K562 (cell line): ENCODE results near the gene INHBE. TPM values are rescaled to one million over a fixed set of nuclear protein-coding genes. Genes with fewer than 3 reads are reported as not detected.

Source experiments
- ATAC-seq: fragments of 200-7000 bp; cut with Tn5 transposase; 3 replicates; pipeline ENCODE4 v1.9.1; 2020; ENCODE audit warnings: moderate library complexity
- BruUV-seq: library from RNA; stranded (reverse); fragments of 400-500 nt; replicated peaks from 2 replicates; lab custom pipeline; 2021; lab: Mats Ljungman, UMichigan
- CTCF ChIA-PET: fragments of 300-600 bp; formaldehyde crosslinking; extraction: SDS; loops from one replicate; lab custom pipeline; 2021; ENCODE audit warnings: low intra/inter-chr PET ratio; lab: Yijun Ruan, JAX
- POLR2A ChIA-PET: fragments of 300-600, 350-650 bp; sonication (Branson Sonifier 250); formaldehyde crosslinking; extraction: SDS; loops from one replicate; lab custom pipeline; 2021; ENCODE audit warnings: antibody characterized with exemption, inconsistent platforms; lab: Yijun Ruan, JAX
- DNase-seq, 4 experiments: peaks; one replicate each; pipeline versions ENCODE4 v3.0.0 to v3.0.0-alpha.2; 2011 to 2018; ENCODE audit warnings: low spot score in 3 of 4, mixed read lengths in 3 of 4; ENCODE audit errors: extremely low read depth in 1 of 4
- FAIRE-seq: peaks from 2 replicates; lab custom pipeline; 2011; peaks lifted over from hg19 to GRCh38; lab: Jason Lieb, UNC
- H2AFZ ChIP-seq: 2 replicates; pipeline ENCODE4 v1.6.0; 2011; ENCODE audit warnings: low read depth, low read length, control low read depth, inconsistent platforms
- H3K27ac ChIP-seq: fragments of 200-600 bp; 3 replicates; pipeline ENCODE4 v1.8.0; 2011; ENCODE audit warnings: low read depth, mild to moderate bottlenecking, control low read depth, inconsistent platforms, low read length, moderate library complexity, mixed read lengths; ENCODE audit errors: extremely low read depth
- H3K27me3 ChIP-seq, 2 experiments: fragments of 300-600 bp in 1 of 2; 2 replicates in 1 of 2; 3 replicates in 1 of 2; pipeline versions ENCODE4 v1.6.0 to v1.8.0; 2011; ENCODE audit warnings: inconsistent platforms in 2 of 2, low read length in 2 of 2, mild to moderate bottlenecking in 1 of 2, mixed read lengths in 1 of 2, moderate library complexity in 1 of 2; ENCODE audit not compliant: control insufficient read depth in 2 of 2, insufficient read depth in 2 of 2
- H3K36me3 ChIP-seq: fragments of 300-600 bp; 3 replicates; pipeline ENCODE4 v1.8.0; 2011; ENCODE audit warnings: mild to moderate bottlenecking, low read length, inconsistent platforms; ENCODE audit not compliant: control insufficient read depth, insufficient read depth
- H3K4me1 ChIP-seq, 2 experiments: fragments of 200-600 bp in 1 of 2; replicated peaks in 1 of 2; 2 replicates in 1 of 2; 3 replicates in 1 of 2; pipeline versions ENCODE4 v1.5.1 to v1.8.0; 2011; ENCODE audit warnings: inconsistent platforms in 2 of 2, low read length in 2 of 2, mild to moderate bottlenecking in 1 of 2, mixed read lengths in 1 of 2, moderate library complexity in 1 of 2; ENCODE audit not compliant: control insufficient read depth in 2 of 2, insufficient read depth in 2 of 2
- H3K4me2 ChIP-seq: 2 replicates; pipeline ENCODE4 v1.6.1; 2011; ENCODE audit warnings: low read length, control low read depth, inconsistent platforms, mixed read lengths; ENCODE audit not compliant: insufficient read depth
- H3K4me3 ChIP-seq: fragments of 200-600 bp; sonication (generic), shearing (Covaris generic); 2 replicates; pipeline ENCODE4 v1.5.1; 2016; ENCODE audit warnings: control low read depth, inconsistent platforms
- H3K79me2 ChIP-seq: fragments of 200-600 bp; 3 replicates; pipeline ENCODE4 v1.8.0; 2011; ENCODE audit warnings: low read length, inconsistent platforms; ENCODE audit not compliant: control insufficient read depth, insufficient read depth
- H3K9ac ChIP-seq, 2 experiments: 2 replicates each; pipeline versions ENCODE4 v1.6.0 to v1.6.1; 2011; ENCODE audit warnings: low read depth in 2 of 2, low read length in 2 of 2, control low read depth in 1 of 2, inconsistent platforms in 1 of 2, mild to moderate bottlenecking in 1 of 2, mixed read lengths in 1 of 2; ENCODE audit not compliant: insufficient read depth in 1 of 2
- H3K9me1 ChIP-seq: one replicate; pipeline ENCODE4 v1.6.0; 2011; ENCODE audit warnings: inconsistent platforms, mild to moderate bottlenecking, low read length, moderate library complexity; ENCODE audit not compliant: control insufficient read depth, insufficient read depth
- H3K9me3 ChIP-seq: replicated peaks from 2 replicates; pipeline ENCODE4 v1.5.1; 2011; ENCODE audit warnings: low read depth, low read length, inconsistent platforms; ENCODE audit not compliant: control insufficient read depth, insufficient read depth
- H4K20me1 ChIP-seq: replicated peaks from 2 replicates; pipeline ENCODE4 v1.6.1; 2011; ENCODE audit warnings: low read length, inconsistent platforms, mixed read lengths; ENCODE audit not compliant: control insufficient read depth, insufficient read depth
- ADNP ChIP-seq: fragments of 200-800 bp; sonication (Bioruptor generic); IDR thresholded peaks from 2 replicates; pipeline ENCODE4 v1.6.1; 2016; ENCODE audit warnings: missing genetic modification characterization, missing compliant biosample characterization
- ATF4 ChIP-seq: fragments of 450-650 bp; formaldehyde crosslinking; IDR thresholded peaks from 2 replicates; pipeline ENCODE4 v1.4.0; 2022; ENCODE audit warnings: mild to moderate bottlenecking, moderate library complexity
- BRD4 ChIP-seq: fragments of 200-600 bp; sonication (generic); IDR thresholded peaks from 2 replicates; pipeline ENCODE4 v1.6.1; 2017; ENCODE audit warnings: inconsistent platforms
- CHD1 ChIP-seq: fragments of 200-600 bp; sonication (generic); IDR thresholded peaks from one replicate; pipeline ENCODE4 v1.6.1; 2012; ENCODE audit warnings: mild to moderate bottlenecking, moderate library complexity, low read length, inconsistent platforms
- GATA2 ChIP-seq: sonication (generic); formaldehyde crosslinking; IDR thresholded peaks from 2 replicates; pipeline ENCODE4 v1.4.0; 2020; ENCODE audit warnings: mild to moderate bottlenecking, missing genetic modification reagents
- MTA3 ChIP-seq: fragments of 450-650 bp; formaldehyde crosslinking; IDR thresholded peaks from 2 replicates; pipeline ENCODE4 v1.6.1; 2017; ENCODE audit warnings: mild to moderate bottlenecking, borderline replicate concordance
- MXI1 ChIP-seq: IDR thresholded peaks from 2 replicates; pipeline ENCODE4 v1.6.1; 2011; ENCODE audit warnings: low read depth, mild to moderate bottlenecking, improper control_type of control experiment, low read length
- POLR2G ChIP-seq: fragments of 200-400 bp; formaldehyde crosslinking; IDR thresholded peaks from 2 replicates; pipeline ENCODE4 v1.6.1; 2017; ENCODE audit warnings: low read depth, mild to moderate bottlenecking, antibody characterized with exemption, low read length, moderate library complexity
- SRSF9 ChIP-seq: fragments of 200-400 bp; formaldehyde crosslinking; IDR thresholded peaks from 2 replicates; pipeline ENCODE4 v1.6.1; 2017; ENCODE audit warnings: low read depth, low read length, borderline replicate concordance
- STAT5B ChIP-seq: fragments of 250-450 bp; sonication (Bioruptor Pico); IDR thresholded peaks from 2 replicates; pipeline ENCODE4 v1.8.0; 2021; ENCODE audit warnings: mild to moderate bottlenecking, inconsistent platforms
- ZNF146 ChIP-seq: IDR thresholded peaks from one replicate; pipeline ENCODE4 v1.6.1; 2018; ENCODE audit warnings: missing compliant biosample characterization; ENCODE audit not compliant: unreplicated experiment
- ZNF354B ChIP-seq: fragments of 250-450 bp; sonication (Bioruptor Pico); IDR thresholded peaks from 2 replicates; pipeline ENCODE4 v1.4.0; 2020
- ZNF444 ChIP-seq: fragments of 250-450 bp; sonication (Bioruptor Pico); IDR thresholded peaks from 2 replicates; pipeline ENCODE4 v1.4.0; 2020; ENCODE audit warnings: mild to moderate bottlenecking, moderate library complexity
- ZNF76 ChIP-seq: fragments of 250-450 bp; sonication (Bioruptor Pico); IDR thresholded peaks from 2 replicates; pipeline ENCODE4 v1.4.0; 2020; ENCODE audit warnings: mild to moderate bottlenecking, moderate library complexity, borderline replicate concordance
- WGBS: fragments of 100-300 bp; shearing (Covaris generic); methylation state at CpG from one replicate; pipeline ENCODE4 v1.1.6; 2016; ENCODE audit warnings: low coverage, mixed read lengths; ENCODE audit not compliant: insufficient coverage; ENCODE audit errors: missing lambda C conversion rate; 5-methylcytosine and 5-hydroxymethylcytosine counted together
- in situ Hi-C: fragments of 300-500 bp; cut with MboI; formaldehyde crosslinking; loops from 4 replicates; pipeline ENCODE4 v1.15.0; 2018; ENCODE audit warnings: inconsistent platforms, mixed read lengths
- intact Hi-C: fragments of 100-400 bp; cut with micrococcal nuclease; formaldehyde crosslinking; loops from 2 replicates; pipeline ENCODE4 v1.14.2; 2022
- polyA plus RNA-seq, 8 experiments: library from polyadenylated mRNA; depleted of rRNA in 4 of 8; stranded (reverse) in 5 of 8; unstranded in 3 of 8; fragments of >200 nt; fragmentation: Nextera tagmentation in 2 of 8; fragmentation: Illumina TruSeq in 1 of 8; extraction: Ambion mirVana in 2 of 8; extraction: Trizol in 1 of 8; gene quantifications; 2 replicates each; pipeline versions ENCODE4 v1.2.1 to v1.2.3, GENCODE V29; 2011 to 2014; ENCODE audit warnings: inconsistent platforms in 1 of 8, missing spikeins in 1 of 8
- total RNA-seq, 7 experiments: library from RNA; depleted of rRNA in 6 of 7; stranded (reverse); fragments of >200 nt in 6 of 7; fragmentation: Illumina TruSeq in 2 of 7; extraction: Trizol in 2 of 7; gene quantifications; 2 replicates each; pipeline versions ENCODE4 v1.2.1 to v1.2.3, GENCODE V29; 2011 to 2021; ENCODE audit warnings: low replicate concordance in 1 of 7

The INHBE gene
- total and polyA plus RNA-seq, 9 of the 15 experiments (the other 6 are each of a cell fraction or from before 2014, with no cell fraction given), result 0.94 to 9.9 (median 7.3) TPM

- no peak for TF ChIP-seq ADNP (tag)
- TF ChIP-seq ZNF354B (CRISPR knock-in tag), result no peak
These were observed 12.2 kb downstream of the INHBE start (continued) for GRCh38 chr12:57467212-57467874.

GRCh38 chr12:57467915-57468314, 12.8 kb downstream of the INHBE start:
- DNase-seq, result no peak
- H3K27ac ChIP-seq, result no peak overlapping the region
- no peak for FAIRE-seq
- CTCF ChIA-PET, result no interaction called here
- no TSS peak for BruUV-seq
- intact Hi-C loops, result no loop called here
- H3K79me2 ChIP-seq, result no peaks in the 10 kb centered on the region
- H3K9me1 ChIP-seq, result no peaks in the 10 kb centered on the region
- H2AFZ ChIP-seq, result no peak overlapping the region
- H3K4me3 ChIP-seq, result no peak overlapping the region
- WGBS, result 13% methylated on average over 11 of the region's 11 CpGs
- peak overlapping the region in 1 of 2 experiments; percentile 70; a peak in 1 of 4 replicates for H3K9ac ChIP-seq
- no peaks in the 10 kb centered on the region for H3K36me3 ChIP-seq
- TF ChIP-seq ATF4 (CRISPR knock-in tag) (no peak), ZNF76 (CRISPR knock-in tag) (no peak), STAT5B (CRISPR knock-in tag) (no peak), ZNF444 (CRISPR knock-in tag) (no peak), GATA2 (CRISPR knock-in tag) (no peak), MXI1 (no peak), ZNF146 (CRISPR knock-in tag) (no peak), SRSF9 (no peak), MTA3 (no peak), POLR2G (no peak), CHD1 (no peak), BRD4 (no peak)
- TF ChIP-seq, all 486 proteins: peak for 0
- ATAC-seq, result no peak
- in situ Hi-C loops, result no loop called here
- no peaks in the 10 kb centered on the region for H4K20me1 ChIP-seq
- H3K27me3 ChIP-seq, result peaks cover 16 to 54% of the 10 kb centered on the region in 2 experiments; a peak in 4 of 5 replicates
- H3K4me2 ChIP-seq, result no peak overlapping the region
- no peaks in the 10 kb centered on the region for H3K9me3 ChIP-seq
- POLR2A ChIA-PET, result interaction anchor here (0.7 to 0.9 kb wide), 2 partner anchors 34 to 42 kb away, joined by 3 read pairs; no protein-coding TSS in a partner anchor
- H3K4me1 ChIP-seq, result peaks cover 6 to 11% of the 10 kb centered on the region in 2 experiments
